Fibroblast of skin of left biceps (primary cell): Measurements from ENCODE around the gene NPHP1.
A peak's percentile ranks its signal among the peaks of the same experiment; 100 is the strongest.
"Not testable (repeated sequence)": the region's sequence is repeated elsewhere in the genome, so short reads cannot be mapped to it uniquely, and the experiment has no call there.

ENCODE experiments used
- DNase-seq, 2 experiments: peaks; one replicate each; pipeline ENCODE4 v3.0.0-alpha.2; 2013; ENCODE audit warnings: low read depth in 2 of 2

NPHP1 gene

GRCh38 chr2:110204408-110205385, at the start of gene NPHP1:
Gene NPHP1 (minus strand): TSS chr2:110205013. CDS start chr2:110204968, 45 bp downstream.
- DNase-seq: peak; percentile 43 to 49

DNA sequence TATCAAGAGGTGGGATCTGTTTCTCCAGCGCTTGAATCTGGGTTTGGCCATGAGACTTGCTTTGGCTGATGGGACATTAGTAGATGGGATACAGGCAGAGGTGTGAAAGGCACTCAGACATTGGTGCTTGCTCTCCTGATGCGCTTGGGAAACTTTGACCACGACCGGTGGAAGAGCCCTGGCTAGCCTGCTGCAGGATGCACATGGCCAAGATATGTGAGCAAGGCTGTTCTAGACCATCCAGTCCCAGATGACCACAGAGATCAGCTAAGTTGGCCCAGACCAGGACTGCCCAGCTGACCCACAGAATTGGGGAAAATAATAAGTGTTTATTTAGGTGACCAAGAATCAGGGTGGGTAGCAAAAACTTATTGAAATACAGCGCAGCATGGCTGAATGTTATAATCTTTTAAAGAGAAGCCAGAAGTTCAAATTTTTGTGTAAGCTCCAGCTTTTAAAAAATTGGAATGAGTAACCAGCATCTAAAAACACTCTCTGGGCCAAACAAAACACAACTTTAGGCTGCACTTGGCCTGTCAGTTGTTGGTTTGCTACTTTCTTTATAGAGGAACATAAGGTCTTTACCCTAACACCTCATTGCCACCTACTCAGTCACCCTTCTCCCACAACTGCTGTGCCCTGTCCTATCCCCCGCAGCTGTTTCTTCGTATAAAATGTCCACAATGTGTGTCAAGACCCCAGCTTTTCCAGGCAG, 43.4 kb upstream of the NPHP1 start:
- DNase-seq: not testable (repeated sequence)

DNA sequence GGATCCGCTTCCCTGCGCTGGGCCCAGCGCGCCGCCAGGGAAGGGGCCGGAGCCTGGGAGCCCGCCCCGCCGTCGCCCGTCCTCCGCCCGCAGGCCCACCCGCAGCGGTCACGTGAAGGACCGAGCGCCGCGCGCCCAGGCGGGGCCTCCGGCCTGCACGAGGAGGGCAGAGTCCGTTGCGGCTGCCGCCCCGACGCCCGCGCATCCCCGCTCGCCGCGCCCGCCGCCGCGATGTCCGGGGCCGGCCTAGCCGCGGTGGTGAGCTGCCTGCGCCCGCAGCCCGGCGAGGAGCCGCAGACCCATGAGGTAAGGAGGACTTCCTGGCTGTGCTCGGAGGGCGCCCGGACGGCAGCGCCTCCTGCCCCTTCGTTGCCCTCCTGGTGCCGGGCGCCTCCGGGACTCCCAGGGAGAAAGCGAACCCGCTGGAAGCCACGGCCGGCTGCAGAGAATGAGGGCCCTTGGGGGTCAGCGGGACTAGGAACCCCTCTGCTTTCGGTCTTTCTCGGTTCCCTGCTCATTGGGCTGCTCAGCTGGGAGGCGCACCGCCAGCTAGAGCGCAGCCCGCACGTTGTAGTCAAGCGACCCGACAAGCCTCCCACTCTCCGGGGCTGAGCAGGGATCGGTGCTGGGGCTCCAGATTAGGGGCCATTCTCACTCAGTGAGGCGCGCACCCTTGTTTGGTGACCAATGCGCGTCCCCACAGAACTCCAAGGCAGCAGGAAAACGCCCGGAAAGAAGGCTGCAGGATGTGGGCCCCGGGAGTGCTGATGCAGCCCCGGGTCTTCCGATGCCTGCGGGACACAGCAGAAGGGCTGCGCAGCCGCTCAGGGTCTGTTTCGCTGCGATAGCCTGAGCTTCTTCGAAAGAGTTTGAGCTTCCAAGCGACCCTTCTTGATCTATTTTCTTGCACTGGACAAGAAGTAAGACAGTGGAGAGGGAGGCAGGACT, 40.9 kb upstream of the NPHP1 start:
- not testable (repeated sequence) for DNase-seq

DNA sequence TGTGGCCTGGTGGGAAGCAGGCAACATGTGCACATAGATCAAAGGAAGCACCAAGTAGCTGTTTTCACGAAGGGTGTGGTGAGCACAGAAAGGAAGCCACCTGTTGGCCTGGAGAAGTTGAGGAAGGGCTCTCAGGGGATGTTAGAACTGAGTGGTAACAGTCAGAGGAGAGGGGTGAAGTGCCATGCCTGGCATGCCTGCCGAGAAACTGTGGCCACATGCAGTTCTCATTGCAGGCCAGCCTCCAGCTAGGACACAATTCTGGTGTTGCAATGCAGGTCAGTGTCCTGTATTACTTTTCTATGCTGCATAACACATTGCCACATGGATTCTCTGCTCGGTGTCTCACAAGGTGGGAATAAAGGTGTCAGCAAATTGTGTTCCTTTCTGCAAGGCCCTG, 38.5 kb upstream of the NPHP1 start:
- not testable (repeated sequence) for DNase-seq

DNA sequence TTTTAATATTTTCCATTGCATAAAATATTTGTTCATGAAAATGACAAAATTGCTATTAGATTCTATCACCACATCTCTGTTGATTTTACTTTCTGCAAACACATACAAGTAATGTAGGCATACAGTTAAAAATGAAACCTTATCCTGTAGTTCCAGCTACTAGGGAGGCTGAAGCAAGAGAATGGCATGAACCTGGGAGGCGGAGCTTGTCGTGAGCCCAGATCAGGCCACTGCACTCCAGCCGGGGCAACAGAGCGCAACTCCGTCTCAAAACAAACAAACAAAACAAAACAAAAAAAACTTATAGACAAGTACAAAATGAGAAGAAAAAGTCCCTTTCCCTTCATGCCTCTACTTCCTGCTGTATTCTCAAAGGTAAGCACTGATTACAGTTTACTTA, 29.7 kb upstream of the NPHP1 start:
- not testable (repeated sequence) for DNase-seq

DNA sequence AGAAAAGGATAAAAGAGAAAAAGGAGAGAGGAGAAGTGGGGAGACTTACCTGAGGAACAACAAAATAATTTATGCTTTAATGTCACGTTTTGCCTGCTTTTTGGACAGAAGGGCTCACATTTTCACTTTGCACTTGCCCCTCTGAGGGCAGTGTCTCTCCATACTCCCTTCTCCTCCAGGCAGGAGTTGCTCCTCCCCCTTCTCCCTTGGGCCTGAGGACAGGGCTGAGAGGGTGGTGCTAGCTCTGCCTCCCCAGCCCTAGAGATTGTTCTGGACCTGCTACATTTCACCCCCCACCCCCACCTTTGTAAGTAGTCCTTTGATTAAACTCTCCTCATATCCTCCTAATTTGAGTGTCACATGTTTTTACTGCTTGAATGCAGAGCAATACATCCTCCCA, 25.1 kb upstream of the NPHP1 start:
- DNase-seq: not testable (repeated sequence)

GRCh38 chr2:110222626-110223025, 17.8 kb upstream of the NPHP1 start:
- not testable (repeated sequence) for DNase-seq

- DNase-seq: no peak
Measured at GRCh38 chr2:110221938-110222337, 17.1 kb upstream of the NPHP1 start.

GRCh38 chr2:110220190-110220564, 15.4 kb upstream of the NPHP1 start:
- no peak for DNase-seq

- DNase-seq: peak; percentile 38 to 40
Measured at GRCh38 chr2:110219496-110220189, 14.8 kb upstream of the NPHP1 start.

GRCh38 chr2:110218889-110219288, 14.1 kb upstream of the NPHP1 start:
- DNase-seq: not testable (repeated sequence)

DNA sequence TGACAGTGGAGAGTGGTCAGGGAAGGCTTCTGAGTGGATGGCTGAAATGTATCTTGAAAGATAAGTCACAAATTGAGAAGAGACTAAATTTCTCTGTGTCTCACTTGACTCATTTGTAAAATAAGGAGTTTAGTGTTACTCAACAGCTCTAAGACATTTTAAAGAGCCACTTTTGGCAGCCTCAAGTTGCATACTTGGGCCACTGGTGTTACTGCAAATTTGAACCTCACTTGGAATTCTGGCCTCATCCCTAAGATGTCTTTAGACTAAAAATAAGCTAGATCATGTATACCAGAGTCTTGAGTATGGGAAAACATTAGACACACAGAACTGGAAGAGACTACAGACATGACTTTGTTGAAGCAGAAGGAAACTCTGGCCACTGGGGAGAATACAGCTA, 12.0 kb upstream of the NPHP1 start:
- no peak for DNase-seq

- DNase-seq: no peak
Measured at GRCh38 chr2:110216199-110216598, 11.4 kb upstream of the NPHP1 start.

GRCh38 chr2:110215566-110216158, 10.8 kb upstream of the NPHP1 start:
- DNase-seq: no peak

DNA sequence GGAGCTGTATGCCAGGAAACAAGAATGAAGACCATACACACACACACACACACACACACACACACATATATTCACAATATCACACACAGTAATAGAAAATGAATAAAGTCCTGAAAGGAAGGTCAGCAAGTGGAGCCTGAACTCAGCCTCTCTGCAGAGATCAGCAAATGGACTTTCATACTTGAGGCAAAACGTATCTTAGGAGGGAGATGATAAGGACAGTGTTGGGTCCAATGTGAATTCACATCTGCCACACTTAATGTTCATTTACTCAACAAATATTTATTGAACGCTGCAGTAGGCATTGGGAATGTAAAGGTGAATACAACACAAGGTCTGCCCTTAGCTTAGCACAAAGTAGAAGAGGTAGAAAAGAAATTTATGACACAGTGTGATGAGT, 10.3 kb upstream of the NPHP1 start:
- DNase-seq: no peak

DNA sequence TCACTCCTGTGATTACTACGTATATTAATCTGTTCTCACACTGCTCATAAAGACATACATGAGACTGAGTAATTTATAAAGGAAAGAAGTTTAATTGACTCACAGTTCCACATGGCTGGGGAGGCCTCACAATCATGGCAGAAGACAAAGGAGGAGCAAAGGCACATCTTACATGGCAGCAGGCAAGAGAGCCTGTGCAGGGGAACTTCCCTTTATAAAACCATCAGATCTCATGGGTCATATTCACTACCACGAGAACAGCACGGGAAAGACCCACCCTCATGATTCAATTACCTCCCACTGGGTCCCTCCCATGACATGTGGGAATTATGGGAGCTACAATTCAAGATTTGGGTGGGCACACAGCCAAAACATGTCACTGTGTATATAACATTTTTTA, 8.7 kb upstream of the NPHP1 start:
- DNase-seq: not testable (repeated sequence)

DNA sequence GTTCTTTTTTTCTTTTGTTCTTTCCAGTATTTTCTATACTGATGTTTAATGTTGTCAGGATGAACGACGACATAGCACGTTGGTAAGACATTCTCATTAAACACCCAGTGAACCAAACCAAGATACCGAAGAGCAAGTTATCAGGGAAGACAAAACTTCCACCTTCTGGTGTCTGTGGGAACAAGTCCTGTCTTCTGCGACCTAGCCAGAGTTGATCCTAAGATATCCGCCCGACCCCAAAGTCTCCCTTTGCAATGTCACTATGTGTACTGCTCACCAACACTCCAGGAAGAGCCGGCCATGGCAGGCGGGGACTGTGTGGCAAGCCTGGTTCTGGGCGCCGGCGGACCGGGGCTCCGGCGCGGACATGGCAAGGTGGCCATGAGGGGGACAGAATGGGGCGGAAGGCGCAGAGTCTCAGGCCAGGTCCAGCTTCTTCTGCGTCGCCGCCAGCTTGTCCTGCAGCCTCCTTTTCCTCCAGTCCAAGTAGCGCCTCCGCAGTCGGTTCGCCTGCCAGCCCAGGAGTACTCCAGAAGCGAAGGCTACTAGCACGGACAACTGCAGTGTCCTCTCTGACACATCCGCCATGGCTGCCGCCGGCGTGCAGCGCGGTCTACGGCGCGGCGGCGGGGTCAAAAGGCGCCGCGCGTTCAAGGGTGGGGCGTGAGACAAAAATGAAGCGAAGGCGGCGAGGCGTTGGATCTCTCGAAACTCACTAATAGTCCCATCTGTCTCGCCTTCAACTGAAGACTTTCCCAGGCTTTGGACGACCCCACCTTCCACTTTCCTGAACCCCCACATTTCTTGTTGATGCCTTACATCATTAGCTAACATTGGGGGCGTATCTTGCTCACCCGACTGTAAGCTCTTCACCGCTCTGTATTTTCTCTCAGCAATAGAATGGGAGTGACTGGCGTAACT, 7.4 kb upstream of the NPHP1 start, which contains the start of gene MTLN:
MTLN (minus strand) TSS at position 610 of the 921 bp plus-strand sequence; CDS start at position 588, 22 bp downstream.
- DNase-seq: peak; percentile 13 to 24

GRCh38 chr2:110205660-110206455, 1.0 kb upstream of the NPHP1 start:
- no peak for DNase-seq
